ENCODE measurements around the gene DIAPH1.

DNA sequence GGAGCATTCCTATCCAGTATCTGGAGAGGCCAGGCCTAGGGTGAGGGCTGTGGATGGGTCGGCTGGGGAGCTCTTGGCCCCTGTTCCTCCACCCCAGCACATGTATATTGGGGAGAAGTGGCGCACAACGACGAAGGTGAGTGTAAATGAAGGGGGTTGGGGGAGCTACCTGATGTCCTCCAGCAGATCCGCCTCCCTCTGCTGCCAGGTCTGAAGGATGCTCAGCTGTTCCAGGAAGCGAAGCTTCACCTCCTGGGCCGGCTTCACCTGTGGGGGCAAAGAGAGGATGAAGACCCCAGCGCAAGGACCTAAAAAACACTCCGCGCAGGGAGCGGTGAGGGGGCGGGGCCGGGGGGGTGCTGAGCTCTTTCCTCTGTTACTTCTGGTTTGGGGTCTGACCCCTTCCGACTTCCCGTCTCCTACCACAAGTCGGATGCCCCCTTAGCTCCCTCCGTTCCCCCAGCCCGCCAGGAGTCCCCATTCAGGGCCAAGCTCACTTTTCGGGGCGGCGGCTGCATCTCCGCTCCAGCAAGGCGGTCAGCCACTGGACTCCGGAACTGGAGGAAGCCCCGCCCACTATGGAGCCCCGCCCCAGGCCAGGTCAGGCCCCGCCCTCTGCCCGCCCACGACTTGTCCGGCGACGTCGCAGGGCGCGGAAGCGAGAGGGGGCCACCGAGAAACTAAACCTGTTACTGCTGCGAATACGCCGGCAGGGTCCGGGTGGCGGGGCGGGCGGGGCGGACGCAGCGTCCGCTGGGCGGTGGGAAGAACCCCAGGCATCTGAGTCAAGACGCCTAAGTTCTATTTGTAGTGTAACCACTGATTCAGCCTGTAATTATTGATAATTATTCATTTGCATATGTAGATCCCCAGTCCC, 32.3 kb upstream of the DIAPH1 start, which contains the start of gene FCHSD1:
- TF ChIP-seq, protein P1, sequence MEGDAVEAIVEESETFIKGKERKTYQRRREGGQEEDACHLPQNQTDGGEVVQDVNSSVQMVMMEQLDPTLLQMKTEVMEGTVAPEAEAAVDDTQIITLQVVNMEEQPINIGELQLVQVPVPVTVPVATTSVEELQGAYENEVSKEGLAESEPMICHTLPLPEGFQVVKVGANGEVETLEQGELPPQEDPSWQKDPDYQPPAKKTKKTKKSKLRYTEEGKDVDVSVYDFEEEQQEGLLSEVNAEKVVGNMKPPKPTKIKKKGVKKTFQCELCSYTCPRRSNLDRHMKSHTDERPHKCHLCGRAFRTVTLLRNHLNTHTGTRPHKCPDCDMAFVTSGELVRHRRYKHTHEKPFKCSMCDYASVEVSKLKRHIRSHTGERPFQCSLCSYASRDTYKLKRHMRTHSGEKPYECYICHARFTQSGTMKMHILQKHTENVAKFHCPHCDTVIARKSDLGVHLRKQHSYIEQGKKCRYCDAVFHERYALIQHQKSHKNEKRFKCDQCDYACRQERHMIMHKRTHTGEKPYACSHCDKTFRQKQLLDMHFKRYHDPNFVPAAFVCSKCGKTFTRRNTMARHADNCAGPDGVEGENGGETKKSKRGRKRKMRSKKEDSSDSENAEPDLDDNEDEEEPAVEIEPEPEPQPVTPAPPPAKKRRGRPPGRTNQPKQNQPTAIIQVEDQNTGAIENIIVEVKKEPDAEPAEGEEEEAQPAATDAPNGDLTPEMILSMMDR (IDR thresholded peaks at IDR 0.05), result no peak
- TF ChIP-seq ZFX (IDR thresholded peaks at IDR 0.05; ENCODE audit: borderline replicate concordance), result no peak

All from 22Rv1 (cell line).